ENCODE data around the gene PPAN. TPM values are rescaled to one million over a fixed set of nuclear protein-coding genes. Genes with fewer than 3 reads are reported as not detected.

Gene PPAN
- total and polyA plus RNA-seq, 2 donors = 31.5 to 54.9 TPM

DNA sequence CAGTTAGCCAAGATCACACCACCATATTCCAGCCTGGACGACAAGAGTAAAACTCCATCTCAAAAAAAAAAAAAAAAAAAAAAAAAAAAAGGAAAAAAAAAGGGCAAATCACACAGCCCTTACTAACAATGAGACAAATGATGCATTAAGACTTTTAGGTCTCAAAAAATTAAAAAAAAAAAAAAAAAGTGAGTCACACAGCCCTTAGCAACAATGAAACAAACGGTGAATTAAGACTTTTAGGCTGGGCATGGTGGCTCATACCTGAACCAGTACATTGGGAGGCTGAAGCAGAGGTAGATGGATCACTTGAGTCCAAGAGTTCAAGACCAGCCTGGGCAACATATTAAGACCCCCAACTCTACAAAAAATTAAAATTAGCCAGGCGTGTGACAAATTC is 45.9 kb downstream of the PPAN start:
- H3K36me3 ChIP-seq (ENCODE audit: control insufficient read depth in 2 of 2, insufficient read depth in 2 of 2, low read length in 1 of 2) = peaks cover 85 to 91% of the 10 kb centered on the region in 2 donors
- H3K9me3 ChIP-seq (ENCODE audit: control insufficient read depth in 2 of 2, insufficient read depth in 1 of 2, low read length in 1 of 2) = no peaks in the 10 kb centered on the region
- H3K4me3 ChIP-seq (ENCODE audit: low read length in 2 of 2) = no peak overlapping the region
- no peak overlapping the region for H3K27ac ChIP-seq (ENCODE audit: low read depth in 1 of 2, low read length in 1 of 2)
- no peaks in the 10 kb centered on the region for H3K4me1 ChIP-seq (ENCODE audit: control insufficient read depth in 2 of 2, insufficient read depth in 2 of 2, low read length in 2 of 2)
- no peak for DNase-seq (ENCODE audit: low read depth in 6 of 9, low spot score in 9 of 9)
- H3K27me3 ChIP-seq (ENCODE audit: control insufficient read depth in 2 of 2, insufficient read depth in 1 of 2, low read length in 1 of 2) = no peaks in the 10 kb centered on the region
- 97% methylated on average over 3 of the region's 3 CpGs for WGBS

DNA sequence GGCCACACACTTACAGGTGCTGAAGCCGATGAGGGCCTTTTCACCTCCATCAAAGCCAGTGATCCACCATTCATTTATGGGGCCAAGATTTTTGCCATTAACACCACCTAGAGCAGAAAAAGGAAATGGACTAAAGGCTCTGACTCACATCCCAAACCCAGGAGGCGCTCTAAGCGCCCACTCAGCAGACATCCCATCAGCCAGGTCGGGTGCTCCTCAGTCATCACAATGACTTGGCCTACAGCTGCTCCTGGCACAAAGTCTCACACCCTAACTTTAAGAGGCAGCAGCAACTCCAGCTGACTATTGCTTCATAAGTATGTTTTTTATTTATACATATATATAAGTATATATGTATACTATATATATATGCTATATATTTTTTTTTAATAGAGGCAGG is 49.7 kb downstream of the PPAN start:
- Histone ChIP-seq H3K27me3 (ENCODE audit: control insufficient read depth in 2 of 2, insufficient read depth in 1 of 2, low read length in 1 of 2) (no peaks in the 10 kb centered on the region), H3K27ac (ENCODE audit: low read depth in 1 of 2, low read length in 1 of 2) (no peak overlapping the region), H3K4me1 (ENCODE audit: control insufficient read depth in 2 of 2, insufficient read depth in 2 of 2, low read length in 2 of 2) (no peaks in the 10 kb centered on the region), H3K9me3 (ENCODE audit: control insufficient read depth in 2 of 2, insufficient read depth in 1 of 2, low read length in 1 of 2) (no peaks in the 10 kb centered on the region), H3K4me3 (ENCODE audit: low read length in 2 of 2) (no peak overlapping the region), H3K36me3 (ENCODE audit: control insufficient read depth in 2 of 2, insufficient read depth in 2 of 2, low read length in 1 of 2) (peaks cover 88 to 98% of the 10 kb centered on the region in 2 donors)
- 97% methylated on average over 4 of the region's 4 CpGs for WGBS
- DNase-seq (ENCODE audit: low read depth in 6 of 9, low spot score in 9 of 9) = no peak

DNA sequence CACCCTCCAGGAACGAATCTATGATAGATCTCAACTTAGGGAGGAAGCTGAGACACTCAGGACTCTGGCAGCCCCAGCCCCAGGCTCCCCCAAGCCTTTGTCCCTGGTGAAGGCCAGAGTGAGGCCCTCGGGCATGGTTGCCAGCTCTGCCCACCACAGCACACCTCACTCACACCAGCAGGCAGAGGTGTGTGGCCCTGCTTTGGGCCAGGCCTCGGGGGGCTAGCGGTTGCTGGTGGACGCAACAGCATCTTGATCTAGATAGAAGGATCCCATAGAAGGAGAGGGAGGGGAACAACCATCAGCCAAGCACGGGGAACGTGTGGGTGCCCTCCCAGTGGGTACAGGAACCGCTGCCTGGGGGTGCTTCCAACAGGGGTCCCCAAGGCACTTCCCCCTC is 51.9 kb downstream of the PPAN start:
- DNase-seq (ENCODE audit: low read depth in 6 of 9, low spot score in 9 of 9) = no peak
- WGBS = 98% methylated on average over 8 of the region's 8 CpGs
- peaks cover 87 to 95% of the 10 kb centered on the region in 2 donors for H3K36me3 ChIP-seq (ENCODE audit: control insufficient read depth in 2 of 2, insufficient read depth in 2 of 2, low read length in 1 of 2)

DNA sequence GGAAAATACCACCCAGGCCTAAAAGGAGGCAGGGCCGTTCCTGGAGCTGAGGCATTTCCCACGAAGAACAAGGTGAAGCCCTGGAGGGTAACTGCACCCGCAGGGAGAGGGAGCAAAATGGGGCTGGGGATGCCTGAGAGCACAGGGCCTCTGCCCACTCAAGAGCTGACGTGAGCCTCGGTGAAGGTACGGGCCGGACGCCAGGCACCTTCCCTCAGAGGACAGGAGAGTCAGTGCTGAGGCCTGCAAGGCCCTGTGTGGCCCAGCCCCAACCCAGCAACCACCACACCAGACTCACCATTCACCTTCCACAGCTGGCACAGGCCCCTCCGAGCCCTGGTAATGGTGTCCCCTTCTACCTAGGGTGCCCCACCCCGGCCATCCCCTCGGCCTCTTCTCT is 52.3 kb downstream of the PPAN start:
- 98% methylated on average over 11 of the region's 11 CpGs for WGBS
- Histone ChIP-seq H3K27me3 (ENCODE audit: control insufficient read depth in 2 of 2, insufficient read depth in 1 of 2, low read length in 1 of 2) (no peaks in the 10 kb centered on the region), H3K4me1 (ENCODE audit: control insufficient read depth in 2 of 2, insufficient read depth in 2 of 2, low read length in 2 of 2) (no peaks in the 10 kb centered on the region), H3K27ac (ENCODE audit: low read depth in 1 of 2, low read length in 1 of 2) (no peak overlapping the region), H3K9me3 (ENCODE audit: control insufficient read depth in 2 of 2, insufficient read depth in 1 of 2, low read length in 1 of 2) (no peaks in the 10 kb centered on the region), H3K4me3 (ENCODE audit: low read length in 2 of 2) (no peak overlapping the region), H3K36me3 (ENCODE audit: control insufficient read depth in 2 of 2, insufficient read depth in 2 of 2, low read length in 1 of 2) (peaks cover 91 to 96% of the 10 kb centered on the region in 2 donors)
- DNase-seq (ENCODE audit: low read depth in 6 of 9, low spot score in 9 of 9) = no peak

More for the DNA sequence above, 51.9 kb downstream of the PPAN start:
- H3K4me1 ChIP-seq (ENCODE audit: control insufficient read depth in 2 of 2, insufficient read depth in 2 of 2, low read length in 2 of 2) = no peaks in the 10 kb centered on the region
- no peaks in the 10 kb centered on the region for H3K9me3 ChIP-seq (ENCODE audit: control insufficient read depth in 2 of 2, insufficient read depth in 1 of 2, low read length in 1 of 2)
- no peak overlapping the region for H3K27ac ChIP-seq (ENCODE audit: low read depth in 1 of 2, low read length in 1 of 2)
- no peak overlapping the region for H3K4me3 ChIP-seq (ENCODE audit: low read length in 2 of 2)
- no peaks in the 10 kb centered on the region for H3K27me3 ChIP-seq (ENCODE audit: control insufficient read depth in 2 of 2, insufficient read depth in 1 of 2, low read length in 1 of 2)

DNA sequence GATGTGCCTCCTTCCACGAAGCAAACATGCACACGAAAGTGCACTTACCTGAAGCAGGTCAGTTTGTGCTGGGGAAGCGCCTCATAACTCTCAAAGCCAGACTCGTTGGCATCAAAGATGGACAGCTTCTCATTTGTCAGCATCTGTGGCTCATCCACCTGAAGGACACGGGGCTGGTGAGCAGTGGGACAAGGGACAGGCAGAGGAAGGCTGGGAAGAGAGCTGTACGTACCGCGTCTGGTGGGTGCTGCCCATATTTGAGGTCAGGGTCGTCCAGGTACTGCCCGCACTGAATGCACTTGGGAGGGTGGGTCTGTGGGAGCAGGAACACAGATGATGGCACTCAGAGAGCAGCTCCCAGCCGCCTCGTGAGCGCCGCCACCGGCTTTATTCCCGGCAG is 53.4 kb downstream of the PPAN start:
- WGBS = 96% methylated on average over 16 of the region's 16 CpGs
- no peaks in the 10 kb centered on the region for H3K9me3 ChIP-seq (ENCODE audit: control insufficient read depth in 2 of 2, insufficient read depth in 1 of 2, low read length in 1 of 2)
- no peak for DNase-seq (ENCODE audit: low read depth in 6 of 9, low spot score in 9 of 9)
- no peaks in the 10 kb centered on the region for H3K4me1 ChIP-seq (ENCODE audit: control insufficient read depth in 2 of 2, insufficient read depth in 2 of 2, low read length in 2 of 2)
- H3K27ac ChIP-seq (ENCODE audit: low read depth in 1 of 2, low read length in 1 of 2) = no peak overlapping the region
- H3K36me3 ChIP-seq (ENCODE audit: control insufficient read depth in 2 of 2, insufficient read depth in 2 of 2, low read length in 1 of 2) = peaks cover 84 to 94% of the 10 kb centered on the region in 2 donors
- H3K4me3 ChIP-seq (ENCODE audit: low read length in 2 of 2) = no peak overlapping the region
- H3K27me3 ChIP-seq (ENCODE audit: control insufficient read depth in 2 of 2, insufficient read depth in 1 of 2, low read length in 1 of 2) = no peaks in the 10 kb centered on the region

Other genes with a start within 250 kb of the PPAN start
- 10.4 TPM for gene OLFM2, start 169.8 kb upstream of the PPAN start, total RNA-seq
- 14.3 TPM for gene OLFM2, start 169.8 kb upstream of the PPAN start, polyA plus RNA-seq
- 1.6 TPM for gene COL5A3, start 95.9 kb upstream of the PPAN start, total RNA-seq
- 10.7 TPM for gene COL5A3, start 95.9 kb upstream of the PPAN start, polyA plus RNA-seq
- not detected for gene RDH8, start 92.9 kb upstream of the PPAN start, total RNA-seq
- 0.14 TPM for gene RDH8, start 92.9 kb upstream of the PPAN start, polyA plus RNA-seq
- gene SHFL, start 20.0 kb upstream of the PPAN start, total RNA-seq = 22.8 TPM
- gene SHFL, start 20.0 kb upstream of the PPAN start, polyA plus RNA-seq = 55.6 TPM
- 2.3 TPM for gene ANGPTL6, start 3.7 kb upstream of the PPAN start, total RNA-seq
- gene ANGPTL6, start 3.7 kb upstream of the PPAN start, polyA plus RNA-seq = 4.7 TPM
- 5.6 TPM for gene P2RY11, start 5.3 kb downstream of the PPAN start, total RNA-seq
- 14.5 TPM for gene P2RY11, start 5.3 kb downstream of the PPAN start, polyA plus RNA-seq
- gene EIF3G, start 13.5 kb downstream of the PPAN start, total RNA-seq = 219 TPM
- 188 TPM for gene EIF3G, start 13.5 kb downstream of the PPAN start, polyA plus RNA-seq
- gene DNMT1, start 88.6 kb downstream of the PPAN start, total RNA-seq = 46.0 TPM
- gene DNMT1, start 88.6 kb downstream of the PPAN start, polyA plus RNA-seq = 65.0 TPM
- 2.7 TPM for gene S1PR2, start 125.0 kb downstream of the PPAN start, total RNA-seq
- gene S1PR2, start 125.0 kb downstream of the PPAN start, polyA plus RNA-seq = 2.4 TPM
- 35.6 TPM for gene MRPL4, start 145.9 kb downstream of the PPAN start, total RNA-seq
- 41.0 TPM for gene MRPL4, start 145.9 kb downstream of the PPAN start, polyA plus RNA-seq
- 24.6 TPM for gene ICAM1, start 164.8 kb downstream of the PPAN start, total RNA-seq
- 18.2 TPM for gene ICAM1, start 164.8 kb downstream of the PPAN start, polyA plus RNA-seq
- 3.1 TPM for gene ICAM4, start 180.6 kb downstream of the PPAN start, total RNA-seq
- gene ICAM4, start 180.6 kb downstream of the PPAN start, polyA plus RNA-seq = 3.8 TPM
- gene ICAM5, start 183.6 kb downstream of the PPAN start, total RNA-seq = 0.85 TPM
- 1.2 TPM for gene ICAM5, start 183.6 kb downstream of the PPAN start, polyA plus RNA-seq
- gene ZGLP1, start 203.5 kb downstream of the PPAN start, total RNA-seq = 2.3 TPM
- gene ZGLP1, start 203.5 kb downstream of the PPAN start, polyA plus RNA-seq = 29.8 TPM
- 11.9 TPM for gene FDX2, start 209.7 kb downstream of the PPAN start, total RNA-seq
- 18.2 TPM for gene FDX2, start 209.7 kb downstream of the PPAN start, polyA plus RNA-seq
- gene RAVER1, start 227.2 kb downstream of the PPAN start, total RNA-seq = 5.9 TPM
- gene RAVER1, start 227.2 kb downstream of the PPAN start, polyA plus RNA-seq = 15.4 TPM
- 99.0 TPM for gene ICAM3, start 233.3 kb downstream of the PPAN start, total RNA-seq
- 66.2 TPM for gene ICAM3, start 233.3 kb downstream of the PPAN start, polyA plus RNA-seq